HepG2 (cell line): ENCODE data around the gene CARD19. TPM values are rescaled to one million over a fixed set of nuclear protein-coding genes. Genes with fewer than 3 reads are reported as not detected.

ENCODE experiments used
- ATF4 ChIP-seq, 2 experiments: fragments of 450-650 bp in 1 of 2; sonication (generic) in 1 of 2; formaldehyde crosslinking; IDR thresholded peaks; 2 replicates each; pipeline versions ENCODE4 v1.5.0 to v1.8.0; 2020 to 2022; ENCODE audit warnings: mild to moderate bottlenecking in 1 of 2, missing genetic modification reagents in 1 of 2
- ATRX ChIP-seq: sonication (generic); formaldehyde crosslinking; IDR thresholded peaks from 2 replicates; pipeline ENCODE4 v1.4.0; 2020; ENCODE audit warnings: missing genetic modification reagents, borderline replicate concordance
- BATF2 ChIP-seq: sonication (generic); formaldehyde crosslinking; IDR thresholded peaks from 2 replicates; pipeline ENCODE4 v1.8.0; 2022; ENCODE audit warnings: mild to moderate bottlenecking, missing genetic modification reagents, moderate library complexity
- BRCA1 ChIP-seq: sonication (generic); formaldehyde crosslinking; IDR thresholded peaks from 2 replicates; pipeline ENCODE4 v1.4.0; 2020; ENCODE audit warnings: missing genetic modification reagents
- HES4 ChIP-seq: sonication (generic); formaldehyde crosslinking; IDR thresholded peaks from 2 replicates; pipeline ENCODE4 v1.9.0; 2021; ENCODE audit warnings: mild to moderate bottlenecking, missing genetic modification reagents, borderline replicate concordance
- TRIM24 ChIP-seq: sonication (generic); formaldehyde crosslinking; IDR thresholded peaks from 2 replicates; pipeline ENCODE4 v1.8.0; 2022; ENCODE audit warnings: mild to moderate bottlenecking, missing genetic modification reagents
- ZNF3 ChIP-seq: IDR thresholded peaks from 2 replicates; pipeline ENCODE4 v1.7.0; 2017; ENCODE audit warnings: inconsistent platforms
- ZNF430 ChIP-seq: sonication (generic); formaldehyde crosslinking; IDR thresholded peaks from 2 replicates; pipeline ENCODE4 v1.9.0; 2021; ENCODE audit warnings: mild to moderate bottlenecking, missing genetic modification reagents
- ZNF501 ChIP-seq: sonication (generic); formaldehyde crosslinking; IDR thresholded peaks from 2 replicates; pipeline ENCODE4 v1.5.1; 2020; ENCODE audit warnings: mild to moderate bottlenecking, moderate library complexity, missing genetic modification reagents
- polyA plus RNA-seq, 8 experiments: library from polyadenylated mRNA; depleted of rRNA in 3 of 8; stranded (reverse) in 7 of 8; unstranded in 1 of 8; fragments of >200 nt; fragmentation: Illumina TruSeq in 4 of 8; extraction: Trizol in 4 of 8; gene quantifications; 2 replicates each; pipeline versions ENCODE4 v1.2.1 to v1.2.3, GENCODE V29; 2011 to 2016; ENCODE audit warnings: low read depth in 4 of 8, missing spikeins in 1 of 8, mixed read lengths in 1 of 8; ENCODE audit not compliant: insufficient read depth in 1 of 8
- total RNA-seq, 5 experiments: library from RNA; depleted of rRNA; stranded (reverse); fragments of >200 nt; fragmentation: Illumina TruSeq; extraction: Trizol; gene quantifications; 2 replicates each; pipeline ENCODE4 v1.2.3, GENCODE V29; 2016; ENCODE audit warnings: low read depth in 1 of 5
- TF ChIP-seq, protein P1 (sequence below), 2 experiments: sonication (generic) in 1 of 2; formaldehyde crosslinking in 1 of 2; IDR thresholded peaks; 2 replicates each; pipeline versions ENCODE4 v1.5.1 to v1.6.1; 2011 to 2020; ENCODE audit warnings: borderline replicate concordance in 1 of 2, low read depth in 1 of 2, low read length in 1 of 2, mild to moderate bottlenecking in 1 of 2, missing genetic modification reagents in 1 of 2, moderate library complexity in 1 of 2
- TF ChIP-seq, protein P2 (sequence below): sonication (generic); formaldehyde crosslinking; IDR thresholded peaks from 2 replicates; pipeline ENCODE4 v1.4.0; 2020; ENCODE audit warnings: missing genetic modification reagents, borderline replicate concordance
- TF ChIP-seq, protein P3 (sequence below): sonication (generic); formaldehyde crosslinking; IDR thresholded peaks from 2 replicates; pipeline ENCODE4 v1.4.0; 2020; ENCODE audit warnings: missing genetic modification reagents
- TF ChIP-seq, protein P4 (sequence below): sonication (generic); formaldehyde crosslinking; IDR thresholded peaks from 2 replicates; pipeline ENCODE4; 2020; ENCODE audit warnings: missing genetic modification reagents, mild to moderate bottlenecking, borderline replicate concordance

The CARD19 gene
- total and polyA plus RNA-seq, 2 of the 13 experiments (the other 11 are each of a cell fraction or from before 2014, with no cell fraction given) = 18.4 to 47.2 TPM

DNA sequence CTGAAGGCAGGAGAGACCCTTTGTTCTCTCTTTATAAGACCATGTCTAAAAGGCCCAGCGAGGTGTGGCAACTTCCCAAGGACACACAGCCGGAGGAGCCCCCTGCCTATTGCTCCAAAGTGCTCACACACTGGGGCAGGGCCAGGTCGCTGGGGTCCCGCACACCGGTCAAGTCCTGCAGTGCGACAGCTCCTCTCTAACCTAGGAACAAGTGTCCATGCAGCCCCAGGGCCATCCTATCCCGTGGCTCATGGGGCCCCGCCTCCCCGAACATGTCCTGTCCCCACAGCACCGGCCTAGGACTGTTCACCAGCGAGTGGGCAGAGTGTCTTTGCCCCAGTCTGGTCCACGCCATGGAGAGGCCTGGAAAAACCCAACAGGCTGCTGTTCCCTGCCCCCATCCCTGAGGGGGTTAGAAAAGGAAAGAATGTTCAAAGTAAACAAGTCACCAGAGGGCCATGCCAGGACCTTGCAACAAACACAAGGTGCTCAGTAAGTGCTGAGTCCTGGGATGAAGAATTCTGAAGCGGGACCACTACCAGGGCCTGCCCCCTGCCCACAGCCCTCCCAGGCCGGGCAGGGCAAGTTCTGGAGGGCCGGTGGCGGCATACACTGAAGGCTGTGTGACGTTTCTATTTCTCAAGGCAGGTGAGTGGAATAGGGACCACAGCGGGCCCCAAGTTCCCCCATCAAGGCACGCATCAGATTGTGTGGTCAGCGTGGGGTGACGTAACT, 37.1 kb downstream of the CARD19 start (continued):
- TF ChIP-seq, protein P1, sequence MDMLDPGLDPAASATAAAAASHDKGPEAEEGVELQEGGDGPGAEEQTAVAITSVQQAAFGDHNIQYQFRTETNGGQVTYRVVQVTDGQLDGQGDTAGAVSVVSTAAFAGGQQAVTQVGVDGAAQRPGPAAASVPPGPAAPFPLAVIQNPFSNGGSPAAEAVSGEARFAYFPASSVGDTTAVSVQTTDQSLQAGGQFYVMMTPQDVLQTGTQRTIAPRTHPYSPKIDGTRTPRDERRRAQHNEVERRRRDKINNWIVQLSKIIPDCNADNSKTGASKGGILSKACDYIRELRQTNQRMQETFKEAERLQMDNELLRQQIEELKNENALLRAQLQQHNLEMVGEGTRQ (IDR thresholded peaks at IDR 0.05; ENCODE audit: low read depth, low read length) = no peak
- TF ChIP-seq, protein P1 (CRISPR knock-in tag; IDR thresholded peaks at IDR 0.05; ENCODE audit: borderline replicate concordance) = no peak
- TF ChIP-seq BRCA1 (CRISPR knock-in tag) (no peak), BATF2 (CRISPR knock-in tag) (no peak), ZNF3 (0 out of 2 replicates have a peak, but pooled peaks have one; percentile 10), HES4 (CRISPR knock-in tag) (no peak), ZNF501 (CRISPR knock-in tag) (peak; percentile 57; the same call in 1 of the 2 replicates), ATF4 (CRISPR knock-in tag; IDR thresholded peaks at IDR 0.05) (no peak; a peak in 1 of 4 replicates), ZNF430 (CRISPR knock-in tag) (peak; percentile 60; the same call in 1 of the 2 replicates), TRIM24 (no peak), ATRX (CRISPR knock-in tag) (no peak)
- TF ChIP-seq, protein P2, sequence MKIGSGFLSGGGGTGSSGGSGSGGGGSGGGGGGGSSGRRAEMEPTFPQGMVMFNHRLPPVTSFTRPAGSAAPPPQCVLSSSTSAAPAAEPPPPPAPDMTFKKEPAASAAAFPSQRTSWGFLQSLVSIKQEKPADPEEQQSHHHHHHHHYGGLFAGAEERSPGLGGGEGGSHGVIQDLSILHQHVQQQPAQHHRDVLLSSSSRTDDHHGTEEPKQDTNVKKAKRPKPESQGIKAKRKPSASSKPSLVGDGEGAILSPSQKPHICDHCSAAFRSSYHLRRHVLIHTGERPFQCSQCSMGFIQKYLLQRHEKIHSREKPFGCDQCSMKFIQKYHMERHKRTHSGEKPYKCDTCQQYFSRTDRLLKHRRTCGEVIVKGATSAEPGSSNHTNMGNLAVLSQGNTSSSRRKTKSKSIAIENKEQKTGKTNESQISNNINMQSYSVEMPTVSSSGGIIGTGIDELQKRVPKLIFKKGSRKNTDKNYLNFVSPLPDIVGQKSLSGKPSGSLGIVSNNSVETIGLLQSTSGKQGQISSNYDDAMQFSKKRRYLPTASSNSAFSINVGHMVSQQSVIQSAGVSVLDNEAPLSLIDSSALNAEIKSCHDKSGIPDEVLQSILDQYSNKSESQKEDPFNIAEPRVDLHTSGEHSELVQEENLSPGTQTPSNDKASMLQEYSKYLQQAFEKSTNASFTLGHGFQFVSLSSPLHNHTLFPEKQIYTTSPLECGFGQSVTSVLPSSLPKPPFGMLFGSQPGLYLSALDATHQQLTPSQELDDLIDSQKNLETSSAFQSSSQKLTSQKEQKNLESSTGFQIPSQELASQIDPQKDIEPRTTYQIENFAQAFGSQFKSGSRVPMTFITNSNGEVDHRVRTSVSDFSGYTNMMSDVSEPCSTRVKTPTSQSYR (CRISPR knock-in tag) = peak; percentile 86
- TF ChIP-seq, protein P3, sequence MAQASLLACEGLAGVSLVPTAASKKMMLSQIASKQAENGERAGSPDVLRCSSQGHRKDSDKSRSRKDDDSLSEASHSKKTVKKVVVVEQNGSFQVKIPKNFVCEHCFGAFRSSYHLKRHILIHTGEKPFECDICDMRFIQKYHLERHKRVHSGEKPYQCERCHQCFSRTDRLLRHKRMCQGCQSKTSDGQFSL (CRISPR knock-in tag) = no peak
- TF ChIP-seq, protein P4, sequence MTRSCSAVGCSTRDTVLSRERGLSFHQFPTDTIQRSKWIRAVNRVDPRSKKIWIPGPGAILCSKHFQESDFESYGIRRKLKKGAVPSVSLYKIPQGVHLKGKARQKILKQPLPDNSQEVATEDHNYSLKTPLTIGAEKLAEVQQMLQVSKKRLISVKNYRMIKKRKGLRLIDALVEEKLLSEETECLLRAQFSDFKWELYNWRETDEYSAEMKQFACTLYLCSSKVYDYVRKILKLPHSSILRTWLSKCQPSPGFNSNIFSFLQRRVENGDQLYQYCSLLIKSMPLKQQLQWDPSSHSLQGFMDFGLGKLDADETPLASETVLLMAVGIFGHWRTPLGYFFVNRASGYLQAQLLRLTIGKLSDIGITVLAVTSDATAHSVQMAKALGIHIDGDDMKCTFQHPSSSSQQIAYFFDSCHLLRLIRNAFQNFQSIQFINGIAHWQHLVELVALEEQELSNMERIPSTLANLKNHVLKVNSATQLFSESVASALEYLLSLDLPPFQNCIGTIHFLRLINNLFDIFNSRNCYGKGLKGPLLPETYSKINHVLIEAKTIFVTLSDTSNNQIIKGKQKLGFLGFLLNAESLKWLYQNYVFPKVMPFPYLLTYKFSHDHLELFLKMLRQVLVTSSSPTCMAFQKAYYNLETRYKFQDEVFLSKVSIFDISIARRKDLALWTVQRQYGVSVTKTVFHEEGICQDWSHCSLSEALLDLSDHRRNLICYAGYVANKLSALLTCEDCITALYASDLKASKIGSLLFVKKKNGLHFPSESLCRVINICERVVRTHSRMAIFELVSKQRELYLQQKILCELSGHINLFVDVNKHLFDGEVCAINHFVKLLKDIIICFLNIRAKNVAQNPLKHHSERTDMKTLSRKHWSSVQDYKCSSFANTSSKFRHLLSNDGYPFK (CRISPR knock-in tag) = peak; percentile 48; the same call in 1 of the 2 replicates
